H1 (cell line): ENCODE results near the gene PCNX3. TPM values are rescaled to one million over a fixed set of nuclear protein-coding genes. Genes with fewer than 3 reads are reported as not detected.

Source experiments
- CTCF ChIA-PET: fragments of 300-600 bp; sonication (Branson Sonifier 250); formaldehyde crosslinking; loops from one replicate; lab custom pipeline; 2021; ENCODE audit not compliant: partially characterized antibody; lab: Charles Lee
- POLR2A ChIA-PET: fragments of 300-600 bp; sonication (Branson Sonifier 250); formaldehyde crosslinking; loops from one replicate; lab custom pipeline; 2021; ENCODE audit warnings: inconsistent platforms; ENCODE audit not compliant: partially characterized antibody; lab: Charles Lee
- DNase-seq, 2 experiments: peaks; one replicate each; pipeline versions ENCODE4 v3.0.0 to v3.0.0-alpha.2; 2010 to 2022; ENCODE audit warnings: low spot score in 2 of 2, low read depth in 1 of 2, mixed read lengths in 1 of 2
- FAIRE-seq: peaks from 2 replicates; lab custom pipeline; 2011; peaks lifted over from hg19 to GRCh38; lab: Jason Lieb, UNC
- H2AFZ ChIP-seq: 2 replicates; pipeline ENCODE4 v1.8.1; 2012; ENCODE audit warnings: low read length, inconsistent platforms
- H2AK5ac ChIP-seq: 2 replicates; pipeline ENCODE4 v1.6.1; 2013; ENCODE audit warnings: low read depth, low read length
- H2BK120ac ChIP-seq: replicated peaks from 2 replicates; pipeline ENCODE3; 2013; ENCODE audit warnings: low read depth, low read length, inconsistent platforms
- H2BK12ac ChIP-seq: 2 replicates; pipeline ENCODE4 v1.6.1; 2013; ENCODE audit warnings: low read depth, low read length
- H2BK15ac ChIP-seq: 2 replicates; pipeline ENCODE4 v1.6.1; 2013; ENCODE audit warnings: low read length
- H2BK20ac ChIP-seq: 2 replicates; pipeline ENCODE4 v1.6.1; 2013; ENCODE audit warnings: low read length
- H2BK5ac ChIP-seq: 2 replicates; pipeline ENCODE4 v1.6.1; 2013; ENCODE audit warnings: low read depth, low read length
- H3K14ac ChIP-seq: 2 replicates; pipeline ENCODE4 v1.6.1; 2013; ENCODE audit warnings: inconsistent platforms; ENCODE audit not compliant: insufficient read length
- H3K18ac ChIP-seq: 2 replicates; pipeline ENCODE4 v1.6.1; 2013; ENCODE audit warnings: low read length; ENCODE audit errors: extremely low read depth
- H3K23ac ChIP-seq: 2 replicates; pipeline ENCODE4 v1.6.1; 2013; ENCODE audit warnings: inconsistent platforms; ENCODE audit not compliant: insufficient read length
- H3K23me2 ChIP-seq: 2 replicates; pipeline ENCODE4 v1.6.1; 2013; ENCODE audit warnings: low read depth, low read length
- H3K27ac ChIP-seq: 2 replicates; pipeline ENCODE4 v1.6.1; 2011; ENCODE audit warnings: low read depth, low read length, inconsistent platforms
- H3K27me3 ChIP-seq, 4 experiments: replicated peaks in 1 of 4; 1 replicate in 1 of 4; 2 replicates in 3 of 4; pipeline versions ENCODE4 v1.6.1 to v1.8.1; 2011 to 2013; ENCODE audit warnings: low read length in 3 of 4, mild to moderate bottlenecking in 3 of 4, inconsistent platforms in 2 of 4, mixed read lengths in 2 of 4, moderate library complexity in 1 of 4; ENCODE audit not compliant: control insufficient read depth in 3 of 4, insufficient read depth in 3 of 4; ENCODE audit errors: extremely low read depth in 1 of 4
- H3K36me3 ChIP-seq, 4 experiments: 2 replicates each; pipeline versions ENCODE4 v1.6.1 to v1.8.1; 2011 to 2013; ENCODE audit warnings: mild to moderate bottlenecking in 4 of 4, low read length in 3 of 4, moderate library complexity in 2 of 4, control low read depth in 1 of 4, inconsistent platforms in 1 of 4; ENCODE audit not compliant: insufficient read depth in 4 of 4, control insufficient read depth in 2 of 4
- H3K4ac ChIP-seq: replicated peaks from 2 replicates; pipeline ENCODE3; 2013; ENCODE audit warnings: low read length, low read depth, mixed read lengths, inconsistent platforms; ENCODE audit not compliant: insufficient read length
- H3K4me1 ChIP-seq, 4 experiments: replicated peaks in 1 of 4; 1 replicate in 1 of 4; 2 replicates in 3 of 4; pipeline versions ENCODE4 v1.6.1 to v1.8.1; 2011 to 2013; ENCODE audit warnings: low read length in 3 of 4, inconsistent platforms in 2 of 4, mixed read lengths in 1 of 4; ENCODE audit not compliant: insufficient read depth in 4 of 4, control insufficient read depth in 3 of 4
- H3K4me2 ChIP-seq, 2 experiments: 2 replicates each; pipeline versions ENCODE4 v1.6.1 to v1.8.1; 2011 to 2013; ENCODE audit warnings: low read depth in 2 of 2, low read length in 2 of 2, control low read depth in 1 of 2, inconsistent platforms in 1 of 2, mild to moderate bottlenecking in 1 of 2; ENCODE audit not compliant: insufficient read depth in 1 of 2
- H3K4me3 ChIP-seq, 4 experiments: fragments of 200-600, 300-600 bp in 1 of 4; sonication (generic), shearing (Covaris generic), sonication (Bioruptor Twin) in 1 of 4; 2 replicates each; pipeline versions ENCODE4 v1.5.1 to v1.8.1; 2011 to 2016; ENCODE audit warnings: low read length in 4 of 4, low read depth in 3 of 4, control low read depth in 2 of 4, inconsistent platforms in 2 of 4, mild to moderate bottlenecking in 2 of 4, mixed read lengths in 1 of 4, moderate library complexity in 1 of 4; ENCODE audit not compliant: insufficient read depth in 2 of 4; ENCODE audit errors: extremely low read depth in 1 of 4
- H3K56ac ChIP-seq: replicated peaks from 2 replicates; pipeline ENCODE3; 2013; ENCODE audit warnings: low read depth, mild to moderate bottlenecking, mixed read lengths, low read length, inconsistent platforms; ENCODE audit not compliant: insufficient read length
- H3K79me1 ChIP-seq: 2 replicates; pipeline ENCODE4 v1.6.1; 2013; ENCODE audit warnings: low read depth, low read length, control low read depth
- H3K79me2 ChIP-seq, 2 experiments: 2 replicates each; pipeline versions ENCODE4 v1.6.1 to v1.8.1; 2012 to 2013; ENCODE audit warnings: low read length in 2 of 2, mild to moderate bottlenecking in 2 of 2, inconsistent platforms in 1 of 2; ENCODE audit not compliant: insufficient read depth in 2 of 2, control insufficient read depth in 1 of 2
- H3K9ac ChIP-seq, 4 experiments: replicated peaks in 1 of 4; 1 replicate in 1 of 4; 2 replicates in 3 of 4; pipeline versions ENCODE4 v1.6.1 to v1.8.1; 2011 to 2013; ENCODE audit warnings: low read depth in 3 of 4, low read length in 3 of 4, control low read depth in 2 of 4, mild to moderate bottlenecking in 2 of 4, moderate library complexity in 2 of 4, inconsistent platforms in 1 of 4; ENCODE audit errors: extremely low read depth in 1 of 4
- H3K9me3 ChIP-seq, 2 experiments: 2 replicates each; pipeline versions ENCODE4 v1.6.1 to v1.8.1; 2012 to 2013; ENCODE audit warnings: mild to moderate bottlenecking in 2 of 2, moderate library complexity in 2 of 2, control low read depth in 1 of 2, inconsistent platforms in 1 of 2, low read depth in 1 of 2, low read length in 1 of 2, mixed read lengths in 1 of 2; ENCODE audit not compliant: insufficient read depth in 2 of 2
- H4K20me1 ChIP-seq, 2 experiments: replicated peaks in 1 of 2; 2 replicates each; pipeline versions ENCODE3 to v1.8.1; 2011 to 2013; ENCODE audit warnings: inconsistent platforms in 2 of 2, low read length in 2 of 2, mild to moderate bottlenecking in 1 of 2; ENCODE audit not compliant: insufficient read depth in 2 of 2, control insufficient read depth in 1 of 2
- H4K5ac ChIP-seq: 2 replicates; pipeline ENCODE4 v1.6.1; 2013; ENCODE audit warnings: low read length, low read depth, mixed read lengths, inconsistent platforms; ENCODE audit not compliant: insufficient read length
- H4K8ac ChIP-seq: 2 replicates; pipeline ENCODE4 v1.8.0; 2013; ENCODE audit warnings: mild to moderate bottlenecking, moderate library complexity, low read length, inconsistent platforms; ENCODE audit not compliant: insufficient read depth; ENCODE audit errors: extremely low read depth
- H4K91ac ChIP-seq: replicated peaks from 2 replicates; pipeline ENCODE3; 2013; ENCODE audit warnings: low read length, mixed read lengths, inconsistent platforms; ENCODE audit not compliant: insufficient read length
- BACH1 ChIP-seq: IDR thresholded peaks from 2 replicates; pipeline ENCODE4 v1.6.1; 2012; ENCODE audit warnings: low read length, improper control_type of control experiment
- CHD2 ChIP-seq: IDR thresholded peaks from 2 replicates; pipeline ENCODE4 v1.6.1; 2012; ENCODE audit warnings: low read length, improper control_type of control experiment
- CREB1 ChIP-seq: IDR thresholded peaks from 2 replicates; pipeline ENCODE4 v1.6.1; 2012; ENCODE audit warnings: inconsistent platforms
- HDAC2 ChIP-seq, 2 experiments: fragments of 300-600 bp in 1 of 2; sonication (generic) in 1 of 2; IDR thresholded peaks; 2 replicates each; pipeline ENCODE4 v1.6.1; 2011 to 2012; ENCODE audit warnings: low read depth in 2 of 2, low read length in 2 of 2, mild to moderate bottlenecking in 2 of 2, moderate library complexity in 2 of 2, borderline replicate concordance in 1 of 2, inconsistent platforms in 1 of 2
- NANOG ChIP-seq: IDR thresholded peaks from 2 replicates; pipeline ENCODE4 v1.6.1; 2011; ENCODE audit warnings: low read length, low read depth, mild to moderate bottlenecking, inconsistent platforms; ENCODE audit not compliant: insufficient read depth, poor library complexity, severe bottlenecking
- PHF8 ChIP-seq: fragments of 200-600 bp; sonication (generic); conservative IDR thresholded peaks from 2 replicates; pipeline ENCODE4 v1.7.1; 2012; ENCODE audit warnings: low read depth, mild to moderate bottlenecking, inconsistent platforms, low read length, moderate library complexity
- RAD21 ChIP-seq, 2 experiments: IDR thresholded peaks in 1 of 2; conservative IDR thresholded peaks in 1 of 2; 2 replicates each; pipeline ENCODE4 v1.6.1; 2011; ENCODE audit warnings: low read depth in 2 of 2, low read length in 2 of 2, improper control_type of control experiment in 1 of 2, inconsistent platforms in 1 of 2, mild to moderate bottlenecking in 1 of 2, moderate library complexity in 1 of 2
- RNF2 ChIP-seq: fragments of 200-900, 300-1000 bp; sonication (generic); IDR thresholded peaks from 2 replicates; pipeline ENCODE4 v1.7.1; 2016; ENCODE audit warnings: borderline replicate concordance, low read depth, mild to moderate bottlenecking, antibody characterized with exemption, low read length; ENCODE audit not compliant: poor library complexity, severe bottlenecking; ENCODE audit errors: missing control alignments
- SAP30 ChIP-seq: fragments of 300-600 bp; sonication (generic); IDR thresholded peaks from 2 replicates; pipeline ENCODE4 v1.7.1; 2012; ENCODE audit warnings: low read length, moderate library complexity, mild to moderate bottlenecking, inconsistent platforms; ENCODE audit not compliant: insufficient read depth, insufficient replicate concordance
- SP4 ChIP-seq: IDR thresholded peaks from 2 replicates; pipeline ENCODE4 v1.6.1; 2012; ENCODE audit warnings: low read length, inconsistent platforms
- ZNF274 ChIP-seq: IDR thresholded peaks from 2 replicates; pipeline ENCODE4 v1.7.0; 2012; ENCODE audit warnings: low read length, borderline replicate concordance; ENCODE audit errors: extremely low read depth
- WGBS, 2 experiments: shearing (Covaris generic) in 1 of 2; methylation state at CpG; one replicate each; pipeline versions ENCODE4 v1.1.6 to v1.1.7; 2013 to 2015; ENCODE audit warnings: low lambda C conversion rate in 2 of 2, mixed read lengths in 2 of 2, inconsistent platforms in 1 of 2, low coverage in 1 of 2, missing lambda C conversion rate in 1 of 2; ENCODE audit not compliant: insufficient replicate concordance in 2 of 2, insufficient coverage in 1 of 2, insufficient read length in 1 of 2; ENCODE audit errors: extremely low coverage in 1 of 2, missing lambda C conversion rate in 1 of 2; 5-methylcytosine and 5-hydroxymethylcytosine counted together
- polyA plus RNA-seq, 7 experiments: library from polyadenylated mRNA; depleted of rRNA in 3 of 7; stranded (reverse) in 5 of 7; unstranded in 2 of 7; fragments of >200 nt in 5 of 7; fragments of 200-250 nt in 2 of 7; gene quantifications; 1 replicate in 5 of 7; 2 replicates in 1 of 7; 4 replicates in 1 of 7; pipeline versions ENCODE4 v1.2.1 to v1.2.3, GENCODE V29; 2011 to 2013; ENCODE audit warnings: missing spikeins in 2 of 7, mixed read lengths in 2 of 7
- total RNA-seq: library from RNA; stranded (reverse); fragmentation: NEBNext Ultra II Directional; extraction: Animal tissue kit (Norgen Biotek cat#: 25700); gene quantifications from 2 replicates; pipeline ENCODE4 v1.2.1, GENCODE V29; 2021
- TF ChIP-seq, protein P1 (sequence below): IDR thresholded peaks from 2 replicates; pipeline ENCODE4 v1.6.1; 2011; ENCODE audit warnings: low read length, improper control_type of control experiment

Gene PCNX3
- total and polyA plus RNA-seq, 2 of the 8 experiments (the other 6 are each of a cell fraction or from before 2014, with no cell fraction given), result 27.2 to 38.8 TPM

DNA sequence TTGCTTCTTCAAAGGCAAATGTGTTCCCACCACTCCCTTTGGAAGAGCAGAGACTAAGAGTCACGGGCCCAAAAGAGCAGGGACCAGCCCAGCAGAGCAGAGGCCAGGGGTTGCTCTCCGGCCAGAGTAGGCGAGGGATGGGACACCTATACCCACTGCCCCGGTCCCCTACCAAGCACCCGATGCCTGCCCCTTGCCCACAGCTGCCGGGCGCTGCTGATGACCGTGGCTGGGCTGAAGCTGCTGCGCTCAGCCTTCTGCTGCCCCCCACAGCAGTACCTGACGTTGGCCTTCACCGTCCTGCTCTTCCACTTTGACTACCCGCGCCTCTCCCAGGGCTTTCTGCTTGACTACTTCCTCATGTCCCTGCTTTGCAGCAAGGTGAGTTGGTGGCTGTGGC, 11.6 kb downstream of the PCNX3 start:
- H3K4me1 ChIP-seq, result no peaks in the 10 kb centered on the region
- no peaks in the 10 kb centered on the region; the same call in 1 of the 2 replicates for H3K79me1 ChIP-seq
- no peak overlapping the region for H2BK12ac ChIP-seq
- no peak overlapping the region for H3K4me3 ChIP-seq
- H3K36me3 ChIP-seq, result peaks cover 27 to 55% (median 43%) of the 10 kb centered on the region in 4 experiments; a peak in 7 of 8 replicates
- no peak overlapping the region for H4K8ac ChIP-seq
- no peak overlapping the region for H2AK5ac ChIP-seq
- 92% methylated on average over 12 of the region's 13 CpGs; no CpG with 5 or more reads in 1 of the 2 experiments for WGBS, 2 experiments
- no peak overlapping the region for H3K4ac ChIP-seq
- H2BK20ac ChIP-seq, result no peak overlapping the region
- no peak overlapping the region for H3K56ac ChIP-seq
- CTCF ChIA-PET, result interaction anchor here (0.6 to 3.0 kb wide), 7 partner anchors 10 to 202 kb away, joined by 3 to 14 read pairs (median 5); partner anchors contain the start of gene SIPA1
- H2BK15ac ChIP-seq, result no peak overlapping the region
- no peaks in the 10 kb centered on the region for H3K9me3 ChIP-seq
- POLR2A ChIA-PET, result interaction anchor here (1.1 to 4.1 kb wide), 8 partner anchors 9 to 31 kb away, joined by 4 to 40 read pairs (median 6); partner anchors contain the start of genes PCNX3 and SIPA1
- no peak overlapping the region for H2BK5ac ChIP-seq
- no peak overlapping the region for H3K9ac ChIP-seq
- no peaks in the 10 kb centered on the region for H3K27me3 ChIP-seq
- H2AFZ ChIP-seq, result no peak overlapping the region
- no peak overlapping the region for H3K4me2 ChIP-seq
- H3K79me2 ChIP-seq, result no peaks in the 10 kb centered on the region
- FAIRE-seq, result no peak
- no peak overlapping the region for H2BK120ac ChIP-seq
- H3K18ac ChIP-seq, result no peak overlapping the region
- no peak overlapping the region for H4K91ac ChIP-seq
- no peak overlapping the region for H3K23ac ChIP-seq
- no peak overlapping the region for H4K5ac ChIP-seq
- H3K23me2 ChIP-seq, result no peaks in the 10 kb centered on the region
- no peak overlapping the region for H3K14ac ChIP-seq
- H3K27ac ChIP-seq, result no peak overlapping the region
- peaks cover 0 to 30% of the 10 kb centered on the region in 2 experiments for H4K20me1 ChIP-seq
- DNase-seq, result no peak
- TF ChIP-seq BACH1, result no peak
- TF ChIP-seq ZNF274, result no peak
- TF ChIP-seq NANOG, result no peak
- TF ChIP-seq SAP30, result no peak
- TF ChIP-seq, protein P1, sequence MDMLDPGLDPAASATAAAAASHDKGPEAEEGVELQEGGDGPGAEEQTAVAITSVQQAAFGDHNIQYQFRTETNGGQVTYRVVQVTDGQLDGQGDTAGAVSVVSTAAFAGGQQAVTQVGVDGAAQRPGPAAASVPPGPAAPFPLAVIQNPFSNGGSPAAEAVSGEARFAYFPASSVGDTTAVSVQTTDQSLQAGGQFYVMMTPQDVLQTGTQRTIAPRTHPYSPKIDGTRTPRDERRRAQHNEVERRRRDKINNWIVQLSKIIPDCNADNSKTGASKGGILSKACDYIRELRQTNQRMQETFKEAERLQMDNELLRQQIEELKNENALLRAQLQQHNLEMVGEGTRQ, result no peak
- TF ChIP-seq RAD21 (IDR thresholded peaks at IDR 0.05 in 1 of 2, conservative IDR thresholded peaks at IDR 0.05 in 1 of 2; ENCODE audit: low read depth in 2 of 2, low read length in 2 of 2), result no peak
- no peak for TF ChIP-seq RNF2
- no peak for TF ChIP-seq CREB1
- TF ChIP-seq CHD2, result no peak
- no peak for TF ChIP-seq PHF8
- TF ChIP-seq SP4, result no peak
- TF ChIP-seq HDAC2 (IDR thresholded peaks at IDR 0.05; ENCODE audit: borderline replicate concordance in 1 of 2, low read depth in 2 of 2, low read length in 2 of 2), result no peak
